ENCODE measurements around the gene ABCC2.

DNA sequence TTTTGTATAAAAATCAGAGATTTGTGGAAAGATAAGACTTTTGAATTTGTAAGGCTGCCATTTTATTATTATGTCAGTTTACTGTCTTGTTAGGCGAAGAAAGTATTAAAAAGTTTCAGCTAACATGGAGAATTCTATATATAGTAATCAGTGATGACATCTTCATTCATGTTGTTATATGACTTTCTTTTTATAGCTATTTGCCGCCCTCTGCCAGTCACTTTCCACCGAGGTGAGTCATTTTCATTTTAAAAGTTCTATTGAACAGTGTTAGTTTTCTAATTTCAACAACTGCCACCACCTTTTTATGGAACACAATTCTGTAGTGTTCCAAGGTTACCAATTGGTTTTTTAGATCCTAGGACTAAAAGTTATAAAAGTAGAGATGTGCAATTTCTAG is 38.6 kb upstream of the ABCC2 start:
- TF ChIP-seq, protein P1, sequence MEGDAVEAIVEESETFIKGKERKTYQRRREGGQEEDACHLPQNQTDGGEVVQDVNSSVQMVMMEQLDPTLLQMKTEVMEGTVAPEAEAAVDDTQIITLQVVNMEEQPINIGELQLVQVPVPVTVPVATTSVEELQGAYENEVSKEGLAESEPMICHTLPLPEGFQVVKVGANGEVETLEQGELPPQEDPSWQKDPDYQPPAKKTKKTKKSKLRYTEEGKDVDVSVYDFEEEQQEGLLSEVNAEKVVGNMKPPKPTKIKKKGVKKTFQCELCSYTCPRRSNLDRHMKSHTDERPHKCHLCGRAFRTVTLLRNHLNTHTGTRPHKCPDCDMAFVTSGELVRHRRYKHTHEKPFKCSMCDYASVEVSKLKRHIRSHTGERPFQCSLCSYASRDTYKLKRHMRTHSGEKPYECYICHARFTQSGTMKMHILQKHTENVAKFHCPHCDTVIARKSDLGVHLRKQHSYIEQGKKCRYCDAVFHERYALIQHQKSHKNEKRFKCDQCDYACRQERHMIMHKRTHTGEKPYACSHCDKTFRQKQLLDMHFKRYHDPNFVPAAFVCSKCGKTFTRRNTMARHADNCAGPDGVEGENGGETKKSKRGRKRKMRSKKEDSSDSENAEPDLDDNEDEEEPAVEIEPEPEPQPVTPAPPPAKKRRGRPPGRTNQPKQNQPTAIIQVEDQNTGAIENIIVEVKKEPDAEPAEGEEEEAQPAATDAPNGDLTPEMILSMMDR (conservative IDR thresholded peaks at IDR 0.05; ENCODE audit: low read length): no peak
- TF ChIP-seq EZH2phosphoT487 (IDR thresholded peaks at IDR 0.05; ENCODE audit: borderline replicate concordance): no peak

Measured in Loucy (cell line).